ENCODE data around the gene A3GALT2. TPM values are rescaled to one million over a fixed set of nuclear protein-coding genes. Genes with fewer than 3 reads are reported as not detected.

A3GALT2 gene
- total and polyA plus RNA-seq, 8 donors: 0.07 TPM; not detected in 7

- Histone ChIP-seq H3K27me3 (no peaks in the 10 kb centered on the region), H3K27ac (peak overlapping the region; percentile 30 to 96 (median 77)), H3K9me3 (no peaks in the 10 kb centered on the region), H3K4me1 (peaks cover 25 to 54% (median 53%) of the 10 kb centered on the region in 3 donors), H3K4me3 (peak overlapping the region in 2 of 4 donors; percentile 87 to 89), H3K36me3 (no peaks in the 10 kb centered on the region)
- TF ChIP-seq CTCF (IDR thresholded peaks at IDR 0.05): no peak
- 0 to 2% methylated on average over 2 of the region's 2 CpGs for WGBS, 2 donors
- FAIRE-seq: no peak
- peak in 3 of 4 donors; percentile 11 to 25 (median 24) for ATAC-seq
- peak in 1 of 6 donors; percentile 59 for DNase-seq
- intact Hi-C loops (cut with DNase I): no loop called here
Measured at GRCh38 chr1:33346927-33347649, 26.2 kb upstream of the A3GALT2 start.

- Histone ChIP-seq H3K27me3 (no peaks in the 10 kb centered on the region), H3K4me1 (peaks cover 30 to 60% (median 59%) of the 10 kb centered on the region in 3 donors), H3K4me3 (peak overlapping the region in 1 of 4 donors; percentile 87), H3K9me3 (no peaks in the 10 kb centered on the region), H3K36me3 (no peaks in the 10 kb centered on the region), H3K27ac (peak overlapping the region; percentile 30 to 96 (median 77))
- ATAC-seq (no peak), DNase-seq (no peak), FAIRE-seq (no peak)
- 49 to 51% methylated on average over 3 of the region's 3 CpGs for WGBS, 2 donors
- no peak for TF ChIP-seq CTCF (IDR thresholded peaks at IDR 0.05)
- intact Hi-C loops (cut with DNase I): no loop called here
Measured at GRCh38 chr1:33346533-33346926, 25.6 kb upstream of the A3GALT2 start.

GRCh38 chr1:33344896-33345560 is 24.1 kb upstream of the A3GALT2 start:
- TF ChIP-seq CTCF (IDR thresholded peaks at IDR 0.05): no peak
- DNase-seq (no peak), ATAC-seq (no peak), FAIRE-seq (no peak)
- no peaks in the 10 kb centered on the region for H3K36me3 ChIP-seq
- H3K4me1 ChIP-seq: peaks cover 44 to 75% (median 67%) of the 10 kb centered on the region in 3 donors
- 46 to 51% methylated on average over 2 of the region's 2 CpGs for WGBS, 2 donors
- no peaks in the 10 kb centered on the region for H3K27me3 ChIP-seq
- intact Hi-C loops (cut with DNase I): no loop called here
- no peak overlapping the region for H3K4me3 ChIP-seq
- H3K27ac ChIP-seq: peak overlapping the region in 2 of 4 donors; percentile 96
- no peaks in the 10 kb centered on the region for H3K9me3 ChIP-seq

- TF ChIP-seq CTCF (IDR thresholded peaks at IDR 0.05): no peak
- Histone ChIP-seq H3K4me1 (peaks cover 58 to 89% (median 82%) of the 10 kb centered on the region in 3 donors), H3K9me3 (no peaks in the 10 kb centered on the region), H3K27ac (peak overlapping the region in 2 of 4 donors; percentile 86 to 89), H3K36me3 (no peaks in the 10 kb centered on the region), H3K27me3 (no peaks in the 10 kb centered on the region), H3K4me3 (no peak overlapping the region)
- 11 to 13% methylated on average over 5 of the region's 5 CpGs for WGBS, 2 donors
- ATAC-seq (no peak), DNase-seq (no peak), FAIRE-seq (no peak)
- intact Hi-C loops (cut with DNase I): no loop called here
Measured at GRCh38 chr1:33343539-33343938, 22.6 kb upstream of the A3GALT2 start.
